Loucy (cell line): ENCODE measurements around the gene MTA1.

ENCODE experiments used
- H2AFZ ChIP-seq: fragments of 200-600 bp; sonication (generic); 2 replicates; pipeline ENCODE4 v1.6.0; 2016; ENCODE audit warnings: antibody characterized with exemption, mild to moderate bottlenecking, low read length, moderate library complexity
- H3F3A ChIP-seq: fragments of 200-600 bp; 2 replicates; pipeline ENCODE4 v1.6.0; 2016; ENCODE audit warnings: antibody characterized with exemption, low read depth, mild to moderate bottlenecking
- H3K27me3 ChIP-seq: fragments of 200-600 bp; sonication (generic); 2 replicates; pipeline ENCODE4 v1.6.1; 2014; ENCODE audit warnings: low read length, mild to moderate bottlenecking; ENCODE audit not compliant: insufficient read depth, poor library complexity, severe bottlenecking
- H3K36me3 ChIP-seq: fragments of 200-600 bp; sonication (generic); 2 replicates; pipeline ENCODE4 v1.6.1; 2016; ENCODE audit warnings: low read length; ENCODE audit not compliant: insufficient read depth
- H3K4me1 ChIP-seq: fragments of 200-600 bp; sonication (generic); 2 replicates; pipeline ENCODE4 v1.5.1; 2014; ENCODE audit warnings: low read length, mild to moderate bottlenecking; ENCODE audit not compliant: insufficient read depth, poor library complexity, severe bottlenecking
- H3K4me2 ChIP-seq: fragments of 200-600 bp; sonication (generic); 2 replicates; pipeline ENCODE4 v1.6.0; 2014; ENCODE audit warnings: antibody characterized with exemption, low read length, low read depth, mild to moderate bottlenecking; ENCODE audit not compliant: poor library complexity, severe bottlenecking
- H3K4me3 ChIP-seq: fragments of 200-600 bp; sonication (generic); 2 replicates; pipeline ENCODE4 v1.5.1; 2014; ENCODE audit warnings: low read length, mild to moderate bottlenecking, mixed read lengths; ENCODE audit not compliant: poor library complexity, severe bottlenecking
- H3K79me2 ChIP-seq: fragments of 200-600 bp; sonication (generic); 2 replicates; pipeline ENCODE4 v1.6.1; 2014; ENCODE audit warnings: low read length; ENCODE audit not compliant: insufficient read depth
- H3K9ac ChIP-seq: fragments of 200-600 bp; sonication (generic); 2 replicates; pipeline ENCODE4 v1.6.0; 2014; ENCODE audit warnings: mild to moderate bottlenecking, low read depth, low read length, moderate library complexity; ENCODE audit not compliant: poor library complexity, severe bottlenecking
- H3K9me2 ChIP-seq: fragments of 200-600 bp; sonication (generic); replicated peaks from 2 replicates; pipeline ENCODE4 v1.6.1; 2016; ENCODE audit warnings: low read depth, low read length, mixed read lengths
- H3K9me3 ChIP-seq: fragments of 200-600 bp; sonication (generic); 2 replicates; pipeline ENCODE4 v1.6.1; 2014; ENCODE audit warnings: mild to moderate bottlenecking, antibody characterized with exemption, low read length, low read depth; ENCODE audit not compliant: insufficient read depth
- H4K20me1 ChIP-seq: fragments of 200-600 bp; sonication (generic); 2 replicates; pipeline ENCODE4 v1.6.0; 2014; ENCODE audit warnings: antibody characterized with exemption, low read length, mild to moderate bottlenecking; ENCODE audit not compliant: insufficient read depth, poor library complexity, severe bottlenecking
- CTCF ChIP-seq: fragments of 200-600 bp; sonication (generic); conservative IDR thresholded peaks from 2 replicates; pipeline ENCODE4 v1.5.1; 2014; ENCODE audit warnings: mild to moderate bottlenecking, antibody characterized with exemption, low read length
- EZH2phosphoT487 ChIP-seq: fragments of 200-600 bp; IDR thresholded peaks from 2 replicates; pipeline ENCODE4 v1.6.1; 2018; ENCODE audit warnings: antibody characterized with exemption, mild to moderate bottlenecking, moderate library complexity, borderline replicate concordance

Gene MTA1

GRCh38 chr14:105427936-105428485 is 8.4 kb downstream of the MTA1 start:
- H3K36me3 ChIP-seq: peaks cover 19% of the 10 kb centered on the region; the same call in 1 of the 2 replicates
- peaks cover 69% of the 10 kb centered on the region for H4K20me1 ChIP-seq

GRCh38 chr14:105430042-105430441 is 10.4 kb downstream of the MTA1 start:
- Histone ChIP-seq H3K36me3 (peaks cover 19% of the 10 kb centered on the region; the same call in 1 of the 2 replicates), H3K27me3 (no peaks in the 10 kb centered on the region), H3K4me2 (no peak overlapping the region), H2AFZ (no peak overlapping the region), H4K20me1 (peaks cover 61% of the 10 kb centered on the region), H3F3A (no peaks in the 10 kb centered on the region), H3K4me3 (no peak overlapping the region), H3K9ac (no peak overlapping the region), H3K9me3 (no peaks in the 10 kb centered on the region), H3K79me2 (peaks cover 92% of the 10 kb centered on the region), H3K9me2 (no peaks in the 10 kb centered on the region), H3K4me1 (no peaks in the 10 kb centered on the region)
- TF ChIP-seq CTCF: no peak
- no peak for TF ChIP-seq EZH2phosphoT487

More at GRCh38 chr14:105427936-105428485, 8.4 kb downstream of the MTA1 start:
- peaks cover 6% of the 10 kb centered on the region for H3K4me1 ChIP-seq
- no peaks in the 10 kb centered on the region for H3K9me3 ChIP-seq
- peaks cover 92% of the 10 kb centered on the region for H3K79me2 ChIP-seq
- TF ChIP-seq CTCF: no peak
- no peak for TF ChIP-seq EZH2phosphoT487
- H3K4me3 ChIP-seq: no peak overlapping the region
- no peaks in the 10 kb centered on the region for H3F3A ChIP-seq
- H3K27me3 ChIP-seq: no peaks in the 10 kb centered on the region
- H3K4me2 ChIP-seq: no peak overlapping the region
- no peak overlapping the region for H2AFZ ChIP-seq
- no peaks in the 10 kb centered on the region for H3K9me2 ChIP-seq
- no peak overlapping the region for H3K9ac ChIP-seq

- H3K79me2 ChIP-seq: peaks cover 92% of the 10 kb centered on the region
- H3K9me2 ChIP-seq: no peaks in the 10 kb centered on the region
- H3K9me3 ChIP-seq: no peaks in the 10 kb centered on the region
- H2AFZ ChIP-seq: no peak overlapping the region
- peaks cover 61% of the 10 kb centered on the region for H4K20me1 ChIP-seq
- H3K9ac ChIP-seq: no peak overlapping the region
- no peaks in the 10 kb centered on the region for H3K4me1 ChIP-seq
- H3K27me3 ChIP-seq: no peaks in the 10 kb centered on the region
- H3K36me3 ChIP-seq: peaks cover 19% of the 10 kb centered on the region; the same call in 1 of the 2 replicates
- no peak overlapping the region for H3K4me3 ChIP-seq
- no peaks in the 10 kb centered on the region for H3F3A ChIP-seq
- TF ChIP-seq CTCF: no peak
- no peak for TF ChIP-seq EZH2phosphoT487
- no peak overlapping the region for H3K4me2 ChIP-seq
Observed at GRCh38 chr14:105430565-105430964, 10.9 kb downstream of the MTA1 start.
